ENCODE results near the gene RPTOR. TPM values are rescaled to one million over a fixed set of nuclear protein-coding genes. Genes with fewer than 3 reads are reported as not detected.

RPTOR gene
- total RNA-seq, 6 donors from 2014 or later = 26.8 to 109 (median 36.8) TPM

DNA sequence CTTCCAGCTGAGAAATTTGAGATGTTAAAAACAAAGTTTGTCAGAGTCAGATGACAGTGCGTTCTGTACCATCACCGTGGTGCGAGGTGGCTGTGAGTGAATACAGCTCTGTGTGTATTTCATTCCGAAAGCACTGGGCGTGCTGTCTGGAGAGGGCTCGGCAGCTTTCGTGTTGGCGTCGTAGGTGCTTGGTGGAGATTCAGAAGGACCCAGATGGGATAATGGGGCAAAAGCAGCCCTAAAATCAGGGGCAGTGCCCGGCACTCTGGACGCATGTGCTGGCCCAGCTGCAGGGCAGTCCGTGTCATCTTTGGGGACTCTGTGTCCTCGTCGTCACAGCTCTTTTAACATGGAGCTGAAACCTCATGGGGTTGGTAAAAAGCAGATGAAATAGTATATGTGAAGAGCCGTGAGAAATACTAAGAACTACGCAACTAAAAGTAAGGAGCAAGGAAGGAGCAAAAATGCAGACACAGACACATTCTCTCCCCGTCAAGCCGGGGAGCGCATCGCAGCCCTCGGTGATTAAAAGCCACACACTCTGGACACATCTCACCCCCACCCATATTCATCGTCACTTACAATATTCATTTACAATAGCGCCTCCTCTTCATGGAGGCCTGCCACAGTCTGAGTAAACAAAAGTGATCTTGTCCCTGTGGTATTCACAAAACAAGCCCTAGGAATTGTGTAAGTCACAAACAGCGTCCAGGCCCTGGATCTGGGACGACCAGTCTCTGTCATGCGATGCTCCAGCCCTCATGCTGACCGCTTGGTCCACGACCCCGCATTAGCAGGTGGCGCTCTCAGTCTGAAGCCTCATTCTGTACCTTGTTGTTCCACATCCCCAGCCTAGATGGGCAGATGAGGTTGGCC, 206.7 kb downstream of the RPTOR start:
- Histone ChIP-seq H3K27me3 (no peaks in the 10 kb centered on the region), H3K4me1 (peaks cover 0 to 11% (median 2%) of the 10 kb centered on the region in 4 donors), H3K4me3 (no peak overlapping the region), H3K9me3 (no peaks in the 10 kb centered on the region), H3K27ac (peak overlapping the region; percentile 12 to 48 (median 20)), H3K36me3 (peaks cover 3 to 20% (median 11%) of the 10 kb centered on the region in 4 donors)
- ATAC-seq (ENCODE audit: low FRiP score in 2 of 2) (peak; percentile 70 to 73), DNase-seq (no peak)
- TF ChIP-seq EP300 (IDR thresholded peaks at IDR 0.05) (peak in 2 of 4 donors; percentile 2 to 72), POLR2A (IDR thresholded peaks at IDR 0.05) (no peak), POLR2AphosphoS5 (IDR thresholded peaks at IDR 0.05) (peak in 1 of 2 donors; percentile 62), CTCF (IDR thresholded peaks at IDR 0.05) (no peak)
- 82% methylated on average over 30 of the region's 30 CpGs for WGBS, 2 donors

- H3K4me3 ChIP-seq = no peak overlapping the region
- ATAC-seq (ENCODE audit: low FRiP score in 2 of 2) = no peak
- peak overlapping the region in 2 of 4 donors; percentile 12 to 28 for H3K27ac ChIP-seq
- 91 to 93% methylated on average over 6 of the region's 6 CpGs for WGBS, 2 donors
- no peaks in the 10 kb centered on the region for H3K9me3 ChIP-seq
- H3K36me3 ChIP-seq = peaks cover 3 to 20% (median 11%) of the 10 kb centered on the region in 4 donors
- H3K27me3 ChIP-seq = no peaks in the 10 kb centered on the region
- no peak for TF ChIP-seq POLR2A (IDR thresholded peaks at IDR 0.05)
- no peak for DNase-seq
- peaks cover 0 to 11% (median 2%) of the 10 kb centered on the region in 4 donors for H3K4me1 ChIP-seq
Observed at GRCh38 chr17:80751946-80752581, 207.4 kb downstream of the RPTOR start.

- Histone ChIP-seq H3K4me3 (no peak overlapping the region), H3K27ac (no peak overlapping the region), H3K36me3 (peaks cover 3 to 20% (median 11%) of the 10 kb centered on the region in 4 donors), H3K9me3 (no peaks in the 10 kb centered on the region), H3K27me3 (no peaks in the 10 kb centered on the region), H3K4me1 (peaks cover 0 to 11% (median 6%) of the 10 kb centered on the region in 4 donors)
- no peak for TF ChIP-seq EP300 (IDR thresholded peaks at IDR 0.05)
- no peak for TF ChIP-seq POLR2AphosphoS5 (IDR thresholded peaks at IDR 0.05)
- DNase-seq (no peak), ATAC-seq (ENCODE audit: low FRiP score in 2 of 2) (no peak)
- 88 to 92% methylated on average over 15 to 17 of the region's 17 CpGs for WGBS, 2 donors
Observed at GRCh38 chr17:80753685-80754345, 209.2 kb downstream of the RPTOR start.

GRCh38 chr17:80754846-80755245, 210.2 kb downstream of the RPTOR start:
- DNase-seq = no peak
- WGBS, 2 donors = 82 to 86% methylated on average over 9 of the region's 9 CpGs
- H3K4me3 ChIP-seq = no peak overlapping the region

More at GRCh38 chr17:80754846-80755245, 210.2 kb downstream of the RPTOR start:
- Histone ChIP-seq H3K9me3 (no peaks in the 10 kb centered on the region), H3K27me3 (no peaks in the 10 kb centered on the region), H3K27ac (no peak overlapping the region), H3K36me3 (peaks cover 3 to 20% (median 11%) of the 10 kb centered on the region in 4 donors), H3K4me1 (peaks cover 0 to 12% (median 10%) of the 10 kb centered on the region in 4 donors)
- no peak for ATAC-seq (ENCODE audit: low FRiP score in 2 of 2)
- TF ChIP-seq POLR2AphosphoS5 (IDR thresholded peaks at IDR 0.05) (no peak), EP300 (IDR thresholded peaks at IDR 0.05) (no peak), CTCF (IDR thresholded peaks at IDR 0.05) (no peak), POLR2A (IDR thresholded peaks at IDR 0.05) (no peak)

All from upper lobe of left lung (tissue), 6 donors.